Measurements from ENCODE around the gene TMPRSS7.
"Not testable (repeated sequence)": the region's sequence is repeated elsewhere in the genome, so short reads cannot be mapped to it uniquely, and the experiment has no call there.

- TF ChIP-seq CTCF, POLR2A (IDR thresholded peaks at IDR 0.05): not testable (repeated sequence)
These were observed 2.7 kb downstream of the TMPRSS7 start for GRCh38 chr3:112037194-112037593.

All from body of pancreas (tissue), 4 donors.